GM18507 (cell line): Measurements from ENCODE around the gene GPC3.
A peak's percentile ranks its signal among the peaks of the same experiment; 100 is the strongest.

Source experiments
- DNase-seq: peaks from one replicate; pipeline ENCODE4 v3.0.0; 2011; ENCODE audit warnings: low read depth; ENCODE audit not compliant: insufficient read length; ENCODE audit errors: extremely low spot score
- FAIRE-seq: peaks from 2 replicates; lab custom pipeline; 2011; peaks lifted over from hg19 to GRCh38; lab: Jason Lieb, UNC

GPC3 gene

GRCh38 chrX:133939655-133940302, 45.6 kb downstream of the GPC3 start:
- DNase-seq (no peak), FAIRE-seq (no peak)

DNA sequence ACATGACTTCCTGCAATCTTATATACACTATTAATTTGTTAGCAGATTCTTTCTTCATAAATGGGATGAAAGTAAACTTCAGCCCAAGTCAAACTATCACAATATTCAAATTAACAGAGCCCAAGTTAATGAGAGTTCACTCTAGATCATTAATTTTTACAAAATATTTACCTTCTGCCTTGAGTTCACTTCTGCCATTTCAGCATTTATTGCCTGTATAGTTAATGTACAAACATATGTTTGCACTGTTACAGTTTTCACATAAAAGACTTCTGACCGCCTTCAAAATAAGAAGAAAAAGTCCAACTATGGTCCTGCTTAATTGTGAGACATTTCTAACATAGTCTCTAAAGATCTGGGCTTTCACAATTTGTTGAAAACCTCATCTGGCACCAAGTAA, 46.9 kb downstream of the GPC3 start:
- FAIRE-seq (no peak), DNase-seq (no peak)

DNA sequence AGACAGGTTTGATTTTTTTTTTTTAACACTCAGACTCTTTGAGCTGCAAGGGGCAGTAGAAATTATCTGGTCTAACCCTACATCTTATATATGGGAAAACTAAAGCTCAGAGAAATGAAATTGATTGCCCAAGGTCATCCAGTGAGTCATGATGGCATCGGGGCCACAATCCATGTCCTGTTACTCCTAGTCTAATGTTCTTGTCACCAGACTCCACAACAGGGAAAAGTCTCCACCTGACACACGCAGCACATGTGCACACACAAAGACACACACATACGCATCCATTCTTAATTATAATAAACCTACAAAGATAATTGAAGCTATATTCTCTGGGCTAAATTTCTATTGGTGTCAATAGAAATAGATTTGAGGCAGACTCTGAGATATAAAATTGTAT, 48.4 kb downstream of the GPC3 start:
- FAIRE-seq (no peak), DNase-seq (no peak)

- FAIRE-seq (no peak), DNase-seq (no peak)
These were observed 50.3 kb downstream of the GPC3 start for GRCh38 chrX:133935076-133935475.

- FAIRE-seq (no peak), DNase-seq (no peak)
These were observed 52.1 kb downstream of the GPC3 start for GRCh38 chrX:133933316-133933715.

DNA sequence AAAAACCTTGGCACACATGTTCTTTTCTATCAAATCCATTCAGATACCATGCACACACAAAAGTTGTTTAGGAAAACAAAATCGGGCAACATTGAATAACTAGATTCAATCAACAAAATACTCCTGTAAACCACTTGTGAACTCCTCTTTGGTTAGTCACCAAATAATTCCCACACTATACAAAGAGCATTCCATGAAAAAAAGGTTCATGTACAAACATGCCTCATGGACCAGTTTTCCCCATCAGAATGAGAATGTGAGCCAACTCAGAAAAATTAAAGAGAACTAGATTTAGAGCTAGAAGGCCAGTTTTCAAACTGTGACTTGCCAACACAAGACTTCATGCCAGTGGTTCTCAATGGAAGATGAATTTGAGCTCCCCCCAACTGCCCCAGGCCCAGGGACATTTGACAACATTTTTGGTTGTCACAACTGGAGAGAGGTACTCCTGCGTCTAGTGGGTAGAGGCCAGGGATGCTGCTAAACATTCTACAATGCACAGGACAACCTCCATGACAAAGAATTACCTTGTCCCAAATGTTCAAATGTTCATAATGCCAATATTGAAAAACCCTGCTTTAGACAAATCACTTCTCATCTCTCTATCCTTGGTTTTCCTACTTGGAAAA, 55.4 kb downstream of the GPC3 start:
- no peak for FAIRE-seq
- no peak for DNase-seq

- no peak for FAIRE-seq
- no peak for DNase-seq
These were observed 57.0 kb downstream of the GPC3 start for GRCh38 chrX:133928365-133928764.

DNA sequence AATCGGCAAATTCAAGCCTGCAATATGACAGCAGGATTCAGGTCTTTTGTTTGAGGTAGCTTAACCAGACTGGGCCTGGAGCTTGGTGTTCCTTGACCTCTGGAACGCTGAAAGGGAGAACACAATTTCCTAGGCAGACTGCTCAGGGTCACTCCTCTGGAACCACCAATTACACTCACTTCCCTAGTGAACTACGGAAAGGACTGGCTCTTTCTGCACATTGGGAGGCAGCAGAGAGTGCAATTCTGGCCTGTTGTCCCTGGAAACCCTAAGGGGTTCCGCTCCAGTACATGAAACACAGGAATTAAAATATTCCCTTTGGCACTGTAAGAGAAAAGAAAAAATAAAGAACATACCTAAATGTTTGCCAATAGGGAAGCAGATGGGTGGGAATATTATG, 58.6 kb downstream of the GPC3 start:
- DNase-seq, result no peak
- no peak for FAIRE-seq

DNA sequence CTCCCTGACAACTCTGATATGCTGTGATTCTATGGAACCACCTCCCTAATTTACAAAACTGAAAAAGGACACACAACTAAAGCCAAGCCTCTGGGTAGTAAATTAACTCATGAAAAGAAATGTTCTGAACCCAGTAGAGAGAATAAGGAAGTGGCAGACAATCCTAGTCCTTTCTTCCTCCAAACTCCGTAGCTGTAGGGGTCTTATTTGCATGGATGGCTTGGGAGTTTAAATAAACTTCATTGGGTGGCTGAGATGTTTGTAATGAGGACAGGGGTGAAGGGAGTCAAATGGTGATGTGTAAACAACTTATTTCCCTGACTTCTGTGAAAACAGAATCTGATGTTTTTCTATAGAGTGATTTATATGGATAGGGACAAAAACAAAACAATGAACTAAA, 59.3 kb downstream of the GPC3 start:
- FAIRE-seq (no peak), DNase-seq (no peak)

GRCh38 chrX:133924548-133924947, 60.8 kb downstream of the GPC3 start:
- no peak for DNase-seq
- FAIRE-seq, result no peak

- DNase-seq (no peak), FAIRE-seq (no peak)
These were observed 61.8 kb downstream of the GPC3 start for GRCh38 chrX:133923548-133923947.

GRCh38 chrX:133923113-133923512, 62.3 kb downstream of the GPC3 start:
- FAIRE-seq (peak; percentile 67), DNase-seq (no peak)

GRCh38 chrX:133922390-133922771, 63.0 kb downstream of the GPC3 start:
- no peak for DNase-seq
- FAIRE-seq, result no peak

DNA sequence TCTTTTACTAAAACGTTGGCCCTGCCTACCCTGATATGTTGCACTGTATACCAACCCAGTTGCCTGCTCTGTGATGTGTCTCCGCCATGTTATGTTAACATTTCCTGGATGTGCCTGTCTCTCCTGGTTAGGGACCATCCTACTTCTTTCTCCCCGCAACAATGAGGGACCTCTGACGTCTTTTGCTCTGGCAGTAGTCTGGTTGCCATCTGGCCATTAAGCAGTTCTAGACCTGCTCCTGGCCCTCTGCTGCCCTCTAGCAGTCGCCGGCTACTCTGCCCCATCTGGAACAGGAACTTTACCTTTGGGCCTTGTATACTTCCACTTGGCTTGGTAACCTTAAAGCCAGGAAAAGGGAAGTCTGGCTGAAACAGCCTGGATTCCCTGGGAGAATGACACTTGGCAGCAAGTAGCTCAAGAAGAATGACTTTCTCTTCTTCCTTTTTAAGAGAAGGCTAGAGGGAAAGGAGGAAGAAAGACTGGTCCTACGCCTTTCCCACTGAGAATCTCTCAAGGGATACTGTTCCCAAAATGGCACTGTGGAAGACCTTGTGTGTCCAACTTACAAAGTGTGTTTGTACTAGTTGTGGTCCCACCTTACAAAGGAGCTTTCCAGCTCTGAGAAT, 63.5 kb downstream of the GPC3 start:
- FAIRE-seq, result peak; percentile 82
- no peak for DNase-seq

GRCh38 chrX:133921086-133921485, 64.3 kb downstream of the GPC3 start:
- no peak for DNase-seq
- no peak for FAIRE-seq

GRCh38 chrX:133918361-133918771, 67.0 kb downstream of the GPC3 start:
- no peak for DNase-seq
- FAIRE-seq, result no peak

DNA sequence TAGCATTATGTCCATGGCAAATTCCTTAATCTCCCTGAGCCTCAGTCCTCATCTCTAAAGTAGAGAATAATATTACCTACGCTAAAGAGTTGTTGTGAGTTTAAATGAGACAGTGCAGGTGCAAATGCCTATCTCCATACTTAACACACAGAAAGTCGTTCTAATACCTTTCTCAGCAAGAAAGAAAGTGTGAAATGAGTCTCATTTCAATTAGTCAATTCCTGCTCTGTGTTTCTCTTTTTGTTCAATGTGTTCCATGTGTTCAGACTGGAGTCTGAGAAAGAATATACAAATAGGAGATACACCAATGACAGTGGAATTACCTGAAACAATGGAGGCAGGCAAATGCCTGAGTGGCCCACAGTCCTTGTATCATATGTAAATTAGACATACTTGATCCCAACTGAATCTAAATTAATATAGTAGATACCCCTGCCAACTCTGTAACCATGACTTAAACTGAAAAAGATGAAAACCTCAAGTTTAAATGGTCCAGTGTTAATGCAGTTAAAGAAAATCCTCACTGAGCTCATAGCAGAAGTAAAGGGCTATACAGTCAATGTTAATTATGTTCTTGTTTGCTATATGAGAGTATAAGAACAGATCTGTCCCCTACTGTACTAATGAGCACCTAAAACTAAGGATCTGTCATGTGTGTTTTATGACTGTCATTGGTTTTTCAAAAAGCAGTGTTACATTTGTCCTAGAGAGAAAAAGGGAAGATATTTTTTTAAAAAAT, 68.2 kb downstream of the GPC3 start:
- DNase-seq (no peak), FAIRE-seq (no peak)

DNA sequence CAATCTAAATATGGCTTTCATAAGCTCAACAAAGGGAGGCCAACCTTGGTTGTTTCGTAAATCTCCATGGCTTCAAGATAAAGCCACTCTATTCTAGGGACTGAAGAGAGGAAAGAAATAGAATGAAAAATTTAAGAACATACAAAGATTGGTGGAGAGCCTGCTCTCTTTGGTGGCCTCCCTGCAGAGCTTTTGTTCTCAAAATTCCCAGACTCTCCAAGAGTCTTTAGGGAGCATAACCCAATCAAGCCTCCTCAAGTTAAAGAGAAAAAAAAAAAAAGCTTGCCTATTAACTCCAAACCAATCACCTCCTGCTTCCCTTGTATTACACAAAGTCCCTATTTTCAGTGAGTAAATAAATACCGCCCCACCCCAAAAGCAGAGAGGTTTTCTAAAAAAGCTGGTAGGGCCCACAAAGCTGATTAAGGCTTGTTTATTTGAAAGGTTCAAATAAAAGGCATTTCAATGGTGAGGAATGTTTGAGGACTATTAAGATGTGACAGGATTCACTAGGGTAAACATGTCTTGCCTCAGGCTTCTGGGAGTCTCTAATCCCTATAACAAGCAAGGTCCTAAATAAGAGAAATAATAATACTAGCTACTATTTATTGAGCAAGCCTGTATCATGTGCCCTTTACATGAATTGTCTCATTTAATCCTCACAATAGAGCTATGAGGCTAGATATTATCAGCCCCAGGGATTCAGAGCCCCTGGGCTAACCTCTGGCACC, 71.6 kb downstream of the GPC3 start:
- DNase-seq (no peak), FAIRE-seq (no peak)

DNA sequence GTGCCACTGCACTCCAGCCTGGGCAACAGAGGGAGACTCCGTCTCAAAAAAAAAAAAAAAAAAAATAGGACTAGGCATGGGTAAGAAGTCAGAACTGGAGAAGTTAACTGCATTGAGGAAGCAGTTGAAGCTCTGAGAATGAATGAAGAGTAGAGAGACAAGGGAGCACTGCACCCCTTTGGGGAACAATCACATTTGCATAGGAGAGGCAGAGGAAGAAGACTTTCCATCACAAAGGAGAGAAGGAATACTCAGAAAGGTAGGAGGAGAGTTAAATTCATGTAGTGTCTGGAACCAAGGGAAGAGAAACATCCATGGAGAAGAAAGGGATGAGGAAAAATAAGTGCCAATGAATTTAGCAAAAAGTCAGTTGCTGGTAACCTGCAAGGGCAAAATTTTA, 72.4 kb downstream of the GPC3 start:
- FAIRE-seq, result no peak

More for the DNA sequence above, 72.4 kb downstream of the GPC3 start:
- no peak for DNase-seq
